ENCODE measurements around the gene CACNA1E. TPM values are rescaled to one million over a fixed set of nuclear protein-coding genes. Genes with fewer than 3 reads are reported as not detected.

Gene CACNA1E
- total and polyA plus RNA-seq, 9 donors = 0.17 to 0.70 (median 0.38) TPM

DNA sequence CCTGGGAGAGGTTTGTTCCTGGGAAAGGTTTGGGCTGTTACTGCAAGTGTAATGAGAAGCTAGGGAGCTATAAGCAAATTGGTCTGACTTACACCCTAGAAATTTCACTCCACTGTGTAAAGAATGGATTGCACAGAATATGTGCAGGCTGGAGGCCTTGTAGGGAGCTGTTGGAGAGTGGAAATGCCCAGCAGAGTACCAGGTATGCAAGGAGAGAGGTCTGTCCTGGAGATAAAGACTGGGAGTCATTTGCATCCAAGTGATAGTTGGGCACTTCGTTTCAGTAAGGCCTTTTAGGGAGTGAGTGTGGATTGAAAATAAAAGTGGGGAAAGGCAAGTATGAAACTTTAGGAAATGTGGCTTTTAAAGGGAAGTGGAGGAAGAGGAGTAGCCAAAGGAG, 75.8 kb downstream of the CACNA1E start:
- DNase-seq = no peak
- WGBS (ENCODE audit: insufficient coverage) = 0% methylated on average over 1 of the region's 1 CpG

DNA sequence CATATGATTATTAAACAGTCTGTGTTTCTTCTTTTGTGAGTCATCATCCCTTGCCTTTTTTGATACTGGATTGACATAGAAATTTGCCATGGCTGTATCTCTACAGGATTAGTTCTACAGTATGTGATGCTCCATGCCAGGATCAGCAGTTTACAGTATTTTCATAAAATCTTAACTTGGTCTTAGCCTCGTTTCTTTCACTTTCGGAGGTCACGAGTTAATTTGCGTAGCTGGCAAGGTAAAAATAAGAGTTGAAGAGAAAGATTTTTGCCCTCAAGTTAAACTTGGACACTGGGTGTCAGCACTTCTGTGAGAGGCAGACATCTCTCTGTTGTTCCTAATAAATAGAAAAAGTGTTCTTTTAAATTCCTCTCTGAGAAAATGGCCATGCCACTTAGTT, 79.1 kb downstream of the CACNA1E start:
- no peak overlapping the region for H3K4me3 ChIP-seq (ENCODE audit: low read length)
- no peak overlapping the region for H3K27ac ChIP-seq (ENCODE audit: low read length)
- DNase-seq = no peak
- peaks cover 4% of the 10 kb centered on the region for H3K4me1 ChIP-seq (ENCODE audit: control insufficient read depth, insufficient read depth, low read length)
- whole genome bisulfite sequencing (ENCODE audit: insufficient coverage) = 92% methylated on average over 4 of the region's 4 CpGs
- H3K9me3 ChIP-seq (replicated peaks; ENCODE audit: control insufficient read depth, low read depth, low read length) = peaks cover 2% of the 10 kb centered on the region
- peaks cover 4% of the 10 kb centered on the region for H3K27me3 ChIP-seq (ENCODE audit: control insufficient read depth, insufficient read depth, low read length)
- H3K36me3 ChIP-seq (ENCODE audit: control insufficient read depth, insufficient read depth, low read length) = no peaks in the 10 kb centered on the region

More for the DNA sequence above, 75.8 kb downstream of the CACNA1E start:
- Histone ChIP-seq H3K27ac (ENCODE audit: low read length) (no peak overlapping the region), H3K27me3 (ENCODE audit: control insufficient read depth, insufficient read depth, low read length) (peaks cover 10% of the 10 kb centered on the region), H3K36me3 (ENCODE audit: control insufficient read depth, insufficient read depth, low read length) (no peaks in the 10 kb centered on the region), H3K4me1 (ENCODE audit: control insufficient read depth, insufficient read depth, low read length) (peaks cover 15% of the 10 kb centered on the region), H3K9me3 (replicated peaks; ENCODE audit: control insufficient read depth, low read depth, low read length) (no peaks in the 10 kb centered on the region), H3K4me3 (ENCODE audit: low read length) (no peak overlapping the region)

GRCh38 chr1:181568736-181569135, 85.4 kb downstream of the CACNA1E start:
- no peak for DNase-seq
- Histone ChIP-seq H3K4me3 (ENCODE audit: low read length) (no peak overlapping the region), H3K36me3 (ENCODE audit: control insufficient read depth, insufficient read depth, low read length) (no peaks in the 10 kb centered on the region), H3K27ac (ENCODE audit: low read length) (no peak overlapping the region), H3K4me1 (ENCODE audit: control insufficient read depth, insufficient read depth, low read length) (no peaks in the 10 kb centered on the region), H3K27me3 (ENCODE audit: control insufficient read depth, insufficient read depth, low read length) (no peaks in the 10 kb centered on the region), H3K9me3 (replicated peaks; ENCODE audit: control insufficient read depth, low read depth, low read length) (peaks cover 2% of the 10 kb centered on the region)
- WGBS (ENCODE audit: insufficient coverage) = 80% methylated on average over 4 of the region's 4 CpGs

DNA sequence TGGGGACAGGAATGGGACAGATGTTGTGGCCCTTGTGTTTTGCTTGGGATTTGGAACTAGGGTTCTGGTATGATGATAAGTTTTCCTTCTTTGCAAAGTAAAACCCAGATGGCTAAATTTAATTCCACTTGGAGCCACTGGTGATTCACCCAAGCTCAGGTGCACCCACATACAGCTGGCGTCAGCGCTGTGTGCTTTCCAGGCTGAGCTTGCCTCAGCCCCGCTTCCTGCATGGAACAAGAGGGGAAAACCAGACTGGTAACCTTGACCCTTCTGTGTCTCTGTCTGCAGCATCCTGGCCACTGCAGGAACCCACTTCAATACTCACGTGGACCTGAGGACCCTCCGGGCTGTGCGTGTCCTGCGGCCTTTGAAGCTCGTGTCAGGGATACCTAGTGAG, 94.2 kb downstream of the CACNA1E start:
- H3K36me3 ChIP-seq (ENCODE audit: control insufficient read depth, insufficient read depth, low read length) = no peaks in the 10 kb centered on the region
- H3K27me3 ChIP-seq (ENCODE audit: control insufficient read depth, insufficient read depth, low read length) = no peaks in the 10 kb centered on the region
- H3K9me3 ChIP-seq (replicated peaks; ENCODE audit: control insufficient read depth, low read depth, low read length) = no peaks in the 10 kb centered on the region
- no peak overlapping the region for H3K27ac ChIP-seq (ENCODE audit: low read length)
- 78% methylated on average over 4 of the region's 8 CpGs for WGBS (ENCODE audit: insufficient coverage)
- H3K4me1 ChIP-seq (ENCODE audit: control insufficient read depth, insufficient read depth, low read length) = no peaks in the 10 kb centered on the region
- DNase-seq = no peak
- H3K4me3 ChIP-seq (ENCODE audit: low read length) = no peak overlapping the region

- no peaks in the 10 kb centered on the region for H3K36me3 ChIP-seq (ENCODE audit: control insufficient read depth, insufficient read depth, low read length)
- H3K4me1 ChIP-seq (ENCODE audit: control insufficient read depth, insufficient read depth, low read length) = no peaks in the 10 kb centered on the region
- WGBS (ENCODE audit: insufficient coverage) = 0% methylated on average over 1 of the region's 3 CpGs
- H3K27ac ChIP-seq (ENCODE audit: low read length) = no peak overlapping the region
- DNase-seq = no peak
- no peak overlapping the region for H3K4me3 ChIP-seq (ENCODE audit: low read length)
- H3K9me3 ChIP-seq (replicated peaks; ENCODE audit: control insufficient read depth, low read depth, low read length) = no peaks in the 10 kb centered on the region
- H3K27me3 ChIP-seq (ENCODE audit: control insufficient read depth, insufficient read depth, low read length) = no peaks in the 10 kb centered on the region
Measured at GRCh38 chr1:181583598-181583997, 100.3 kb downstream of the CACNA1E start.

DNA sequence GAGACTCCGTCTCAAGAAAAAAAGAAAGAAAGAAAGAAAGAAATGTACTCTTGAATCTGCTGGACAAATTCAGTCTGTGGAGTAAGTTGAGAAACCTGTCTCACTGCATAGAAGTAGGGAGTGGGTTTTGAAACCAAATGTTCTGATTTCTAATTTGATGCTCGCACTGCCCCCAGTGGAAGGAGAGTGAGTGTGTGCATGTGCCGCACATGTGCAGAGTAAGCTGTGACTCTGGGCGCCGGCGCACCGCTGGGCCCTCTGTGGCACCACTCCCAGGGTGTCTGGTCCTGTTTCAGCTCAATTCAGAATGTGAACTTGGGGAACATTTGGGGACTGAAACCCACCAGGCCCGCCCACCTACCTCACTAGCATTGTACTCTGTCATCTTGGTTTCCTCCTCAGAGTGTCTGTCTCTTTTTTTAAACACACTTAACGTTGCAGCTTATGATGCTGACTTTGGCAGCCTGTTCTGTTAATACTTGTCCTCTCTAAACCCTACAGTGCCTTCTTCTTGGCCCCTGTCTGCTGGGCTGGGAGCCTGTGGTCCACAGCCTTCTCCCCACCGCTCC, 104.6 kb downstream of the CACNA1E start:
- Histone ChIP-seq H3K27me3 (ENCODE audit: control insufficient read depth, insufficient read depth, low read length) (no peaks in the 10 kb centered on the region), H3K4me1 (ENCODE audit: control insufficient read depth, insufficient read depth, low read length) (no peaks in the 10 kb centered on the region), H3K9me3 (replicated peaks; ENCODE audit: control insufficient read depth, low read depth, low read length) (no peaks in the 10 kb centered on the region), H3K27ac (ENCODE audit: low read length) (no peak overlapping the region), H3K36me3 (ENCODE audit: control insufficient read depth, insufficient read depth, low read length) (no peaks in the 10 kb centered on the region), H3K4me3 (ENCODE audit: low read length) (no peak overlapping the region)
- WGBS (ENCODE audit: insufficient coverage) = 78% methylated on average over 9 of the region's 10 CpGs
- DNase-seq = no peak

- Histone ChIP-seq H3K4me1 (ENCODE audit: control insufficient read depth, insufficient read depth, low read length) (no peaks in the 10 kb centered on the region), H3K36me3 (ENCODE audit: control insufficient read depth, insufficient read depth, low read length) (no peaks in the 10 kb centered on the region), H3K27me3 (ENCODE audit: control insufficient read depth, insufficient read depth, low read length) (no peaks in the 10 kb centered on the region), H3K4me3 (ENCODE audit: low read length) (no peak overlapping the region), H3K27ac (ENCODE audit: low read length) (no peak overlapping the region), H3K9me3 (replicated peaks; ENCODE audit: control insufficient read depth, low read depth, low read length) (no peaks in the 10 kb centered on the region)
- WGBS (ENCODE audit: insufficient coverage) = 69% methylated on average over 2 of the region's 4 CpGs
- DNase-seq = no peak
Measured at GRCh38 chr1:181588631-181589030, 105.3 kb downstream of the CACNA1E start.

- Histone ChIP-seq H3K4me1 (ENCODE audit: control insufficient read depth, insufficient read depth, low read length) (no peaks in the 10 kb centered on the region), H3K27ac (ENCODE audit: low read length) (no peak overlapping the region), H3K27me3 (ENCODE audit: control insufficient read depth, insufficient read depth, low read length) (no peaks in the 10 kb centered on the region), H3K36me3 (ENCODE audit: control insufficient read depth, insufficient read depth, low read length) (no peaks in the 10 kb centered on the region), H3K4me3 (ENCODE audit: low read length) (no peak overlapping the region), H3K9me3 (replicated peaks; ENCODE audit: control insufficient read depth, low read depth, low read length) (no peaks in the 10 kb centered on the region)
- no peak for DNase-seq
- 60% methylated on average over 3 of the region's 6 CpGs for WGBS (ENCODE audit: insufficient coverage)
Measured at GRCh38 chr1:181592255-181592859, 109.0 kb downstream of the CACNA1E start.

GRCh38 chr1:181593042-181593441, 109.7 kb downstream of the CACNA1E start:
- H3K4me3 ChIP-seq (ENCODE audit: low read length) = no peak overlapping the region
- no peaks in the 10 kb centered on the region for H3K9me3 ChIP-seq (replicated peaks; ENCODE audit: control insufficient read depth, low read depth, low read length)
- no peaks in the 10 kb centered on the region for H3K27me3 ChIP-seq (ENCODE audit: control insufficient read depth, insufficient read depth, low read length)
- DNase-seq = no peak
- no peaks in the 10 kb centered on the region for H3K36me3 ChIP-seq (ENCODE audit: control insufficient read depth, insufficient read depth, low read length)
- H3K27ac ChIP-seq (ENCODE audit: low read length) = no peak overlapping the region
- no peaks in the 10 kb centered on the region for H3K4me1 ChIP-seq (ENCODE audit: control insufficient read depth, insufficient read depth, low read length)
- no CpG with 5 or more reads among the region's 4 CpGs for WGBS (ENCODE audit: insufficient coverage)

- no peaks in the 10 kb centered on the region for H3K36me3 ChIP-seq (ENCODE audit: control insufficient read depth, insufficient read depth, low read length)
- no peaks in the 10 kb centered on the region for H3K27me3 ChIP-seq (ENCODE audit: control insufficient read depth, insufficient read depth, low read length)
- no peak overlapping the region for H3K4me3 ChIP-seq (ENCODE audit: low read length)
- no peak overlapping the region for H3K27ac ChIP-seq (ENCODE audit: low read length)
- DNase-seq = no peak
- no peaks in the 10 kb centered on the region for H3K4me1 ChIP-seq (ENCODE audit: control insufficient read depth, insufficient read depth, low read length)
- H3K9me3 ChIP-seq (replicated peaks; ENCODE audit: control insufficient read depth, low read depth, low read length) = no peaks in the 10 kb centered on the region
- WGBS (ENCODE audit: insufficient coverage) = 100% methylated on average over 3 of the region's 5 CpGs
Measured at GRCh38 chr1:181594553-181594952, 111.2 kb downstream of the CACNA1E start.

- no peaks in the 10 kb centered on the region for H3K27me3 ChIP-seq (ENCODE audit: control insufficient read depth, insufficient read depth, low read length)
- H3K27ac ChIP-seq (ENCODE audit: low read length) = no peak overlapping the region
- no peaks in the 10 kb centered on the region for H3K9me3 ChIP-seq (replicated peaks; ENCODE audit: control insufficient read depth, low read depth, low read length)
- H3K4me3 ChIP-seq (ENCODE audit: low read length) = no peak overlapping the region
- no peak for DNase-seq
- no peaks in the 10 kb centered on the region for H3K36me3 ChIP-seq (ENCODE audit: control insufficient read depth, insufficient read depth, low read length)
- H3K4me1 ChIP-seq (ENCODE audit: control insufficient read depth, insufficient read depth, low read length) = no peaks in the 10 kb centered on the region
- WGBS (ENCODE audit: insufficient coverage) = 72% methylated on average over 6 of the region's 6 CpGs
Measured at GRCh38 chr1:181595234-181595633, 111.9 kb downstream of the CACNA1E start.

Data from muscle of leg (tissue), 11 donors.